GM19455 (cell line): ENCODE data around the gene ABCD1.

Experiments used
- ATAC-seq: cut with Tn5 transposase; IDR thresholded peaks from one replicate; pipeline ENCODE4 v1.9.1; 2021; ENCODE audit not compliant: unreplicated experiment

The ABCD1 gene

GRCh38 chrX:153750127-153750774 lies 25.6 kb downstream of the ABCD1 start:
- no peak for ATAC-seq

- ATAC-seq: no peak
These were observed 30.5 kb downstream of the ABCD1 start for GRCh38 chrX:153755136-153755535.

- no peak for ATAC-seq
These were observed 37.2 kb downstream of the ABCD1 start for GRCh38 chrX:153761863-153762262.

GRCh38 chrX:153762626-153763173 lies 38.0 kb downstream of the ABCD1 start:
- no peak for ATAC-seq

GRCh38 chrX:153763298-153763932 lies 38.8 kb downstream of the ABCD1 start:
- ATAC-seq: no peak

DNA sequence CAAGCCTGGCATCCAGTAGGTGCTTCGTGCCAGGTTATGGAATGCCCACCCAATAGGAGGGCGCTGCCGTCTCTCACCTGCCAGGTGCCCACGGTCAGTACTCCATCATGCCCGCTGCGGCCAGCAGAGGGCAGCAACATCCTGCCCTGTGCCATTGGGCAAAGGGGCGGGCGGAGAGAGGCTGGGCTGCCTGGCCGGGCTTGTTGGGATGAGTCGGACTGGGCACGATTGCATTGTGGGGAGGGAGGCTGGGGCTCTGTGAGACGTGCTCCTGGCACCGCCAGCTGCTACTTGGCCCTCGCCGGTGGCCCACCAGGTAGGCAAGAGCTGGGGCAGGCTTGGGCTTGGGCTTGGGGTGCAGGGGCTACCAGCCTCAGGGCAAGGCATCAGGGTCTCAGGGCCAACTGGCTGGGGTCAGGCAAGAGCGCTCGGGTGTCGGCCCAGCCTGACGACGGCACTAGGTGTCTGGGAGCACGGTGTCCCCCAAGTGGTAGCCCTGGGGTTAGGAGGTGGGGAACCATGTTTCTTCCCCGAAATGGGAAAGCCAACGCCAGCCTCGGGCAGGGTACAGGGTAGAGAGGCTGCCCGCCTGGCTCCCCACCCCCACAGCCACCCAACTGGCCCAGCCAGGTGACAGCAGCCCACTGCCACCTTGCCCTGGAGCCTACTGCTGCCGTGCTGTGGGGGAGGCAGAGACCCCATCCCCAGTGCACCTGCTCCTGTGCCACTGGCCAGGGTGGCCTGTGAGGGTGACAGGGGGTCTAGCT lies 39.5 kb downstream of the ABCD1 start, which contains the start of gene PLXNB3:
Gene PLXNB3, plus strand, starts transcription at position 261 of the 767 bp plus-strand sequence. CDS start 1,287 bp downstream, outside the sequence.
- no peak for ATAC-seq

- no peak for ATAC-seq
These were observed 40.1 kb downstream of the ABCD1 start for GRCh38 chrX:153764786-153765137.

DNA sequence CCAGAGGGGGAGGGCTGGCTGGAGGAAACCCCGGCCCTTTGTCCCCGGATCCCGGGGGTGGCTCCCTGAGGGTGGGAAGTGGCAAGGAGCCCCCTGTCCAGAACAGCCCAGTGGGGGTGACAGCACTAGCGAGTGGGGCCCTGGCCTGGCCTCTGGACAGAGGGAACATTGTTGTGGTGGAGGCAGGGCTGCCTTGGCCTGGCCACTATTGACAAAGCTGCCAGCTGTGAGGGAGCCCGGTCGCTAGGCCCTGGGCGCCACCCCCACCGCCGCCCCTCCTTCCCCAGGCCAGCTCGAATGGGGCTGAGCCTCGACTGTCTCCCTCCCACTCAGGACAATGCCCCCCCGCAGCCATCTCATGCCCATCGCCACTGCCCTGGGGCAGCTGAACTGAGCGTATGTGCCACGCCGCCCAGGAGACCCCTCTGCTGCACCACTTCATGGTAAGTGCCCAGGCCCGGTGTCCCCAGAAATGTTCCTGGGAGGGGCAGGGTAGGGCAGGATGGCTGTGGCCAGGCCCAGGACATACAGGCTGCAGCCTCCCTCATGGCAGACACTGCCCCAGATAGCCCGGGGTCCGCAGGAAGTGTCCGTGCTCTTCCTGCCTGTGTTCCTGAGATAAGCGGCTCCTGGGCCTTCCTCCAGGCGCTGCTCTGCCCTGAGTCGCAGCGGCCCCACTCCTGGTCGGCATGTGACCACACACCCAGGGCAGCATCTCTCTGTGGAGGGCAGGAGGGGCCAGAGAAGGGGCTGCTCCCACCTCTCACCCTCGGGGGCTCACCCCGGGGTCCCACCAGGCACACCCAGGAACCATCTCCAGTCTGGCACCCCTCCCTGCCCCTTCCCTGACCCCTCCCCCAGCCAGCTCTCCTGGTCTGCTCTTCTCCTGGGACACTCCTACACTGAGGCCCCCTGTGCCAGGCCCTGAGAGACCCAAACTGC lies 40.8 kb downstream of the ABCD1 start:
- ATAC-seq: no peak

GRCh38 chrX:153766098-153766817 lies 41.6 kb downstream of the ABCD1 start:
- ATAC-seq: no peak

DNA sequence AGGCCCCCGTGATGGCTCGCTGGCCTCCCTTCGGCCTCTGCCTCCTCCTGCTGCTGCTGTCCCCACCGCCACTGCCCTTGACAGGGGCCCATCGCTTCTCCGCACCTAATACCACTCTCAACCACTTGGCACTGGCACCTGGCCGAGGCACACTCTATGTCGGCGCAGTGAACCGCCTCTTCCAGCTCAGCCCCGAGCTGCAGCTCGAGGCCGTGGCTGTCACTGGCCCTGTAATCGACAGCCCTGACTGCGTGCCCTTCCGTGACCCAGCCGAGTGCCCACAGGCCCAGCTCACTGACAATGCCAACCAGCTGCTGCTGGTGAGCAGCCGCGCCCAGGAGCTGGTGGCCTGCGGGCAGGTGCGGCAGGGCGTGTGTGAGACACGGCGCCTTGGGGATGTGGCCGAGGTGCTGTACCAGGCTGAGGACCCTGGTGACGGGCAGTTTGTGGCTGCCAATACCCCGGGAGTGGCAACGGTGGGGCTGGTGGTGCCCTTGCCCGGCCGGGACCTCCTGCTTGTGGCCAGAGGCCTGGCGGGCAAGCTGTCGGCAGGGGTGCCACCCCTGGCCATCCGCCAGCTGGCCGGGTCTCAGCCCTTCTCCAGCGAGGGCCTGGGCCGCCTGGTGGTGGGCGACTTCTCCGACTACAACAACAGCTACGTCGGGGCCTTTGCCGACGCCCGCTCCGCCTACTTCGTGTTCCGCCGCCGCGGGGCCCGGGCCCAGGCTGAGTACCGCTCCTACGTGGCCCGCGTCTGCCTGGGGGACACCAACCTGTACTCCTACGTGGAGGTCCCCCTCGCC lies 42.4 kb downstream of the ABCD1 start:
- ATAC-seq: no peak

- no peak for ATAC-seq
These were observed 43.0 kb downstream of the ABCD1 start for GRCh38 chrX:153767674-153768055.

DNA sequence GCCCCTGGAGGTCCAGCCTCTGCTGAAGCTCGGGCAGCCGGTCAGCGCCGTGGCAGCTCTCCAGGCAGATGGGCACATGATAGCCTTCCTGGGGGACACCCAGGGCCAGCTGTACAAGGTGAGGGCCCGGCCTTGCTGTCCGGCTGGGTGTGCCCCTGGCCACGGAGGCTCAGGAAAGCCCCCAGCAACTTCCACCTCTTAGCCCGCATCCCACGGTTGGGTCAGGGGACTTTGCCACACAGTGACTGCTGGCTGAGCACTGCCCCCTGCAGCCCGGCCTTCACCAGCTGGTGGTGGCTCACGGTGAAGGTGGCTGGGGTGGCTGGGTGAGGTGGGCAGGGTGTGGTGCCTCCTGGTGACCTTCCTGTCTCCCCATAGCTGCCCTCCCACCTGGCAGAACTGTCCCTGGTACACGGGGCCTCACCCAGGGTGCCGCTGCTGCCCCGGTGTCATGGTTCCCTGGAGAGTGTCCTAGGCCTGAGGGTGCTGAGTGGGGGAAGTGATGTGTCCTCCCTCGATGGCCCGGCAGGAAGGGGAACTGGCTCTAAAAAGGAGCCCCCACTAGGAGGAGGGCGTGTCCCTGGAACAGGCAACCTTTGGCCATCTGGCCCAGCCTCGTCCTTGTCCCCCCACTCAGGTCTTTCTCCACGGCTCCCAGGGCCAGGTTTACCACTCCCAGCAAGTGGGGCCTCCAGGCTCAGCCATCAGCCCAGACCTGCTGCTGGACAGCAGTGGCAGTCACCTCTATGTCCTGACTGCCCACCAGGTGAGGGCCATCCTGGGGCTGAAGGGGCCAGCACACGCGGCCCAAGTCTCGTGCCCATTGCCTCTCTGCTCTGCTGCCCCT lies 43.9 kb downstream of the ABCD1 start:
- ATAC-seq: no peak

DNA sequence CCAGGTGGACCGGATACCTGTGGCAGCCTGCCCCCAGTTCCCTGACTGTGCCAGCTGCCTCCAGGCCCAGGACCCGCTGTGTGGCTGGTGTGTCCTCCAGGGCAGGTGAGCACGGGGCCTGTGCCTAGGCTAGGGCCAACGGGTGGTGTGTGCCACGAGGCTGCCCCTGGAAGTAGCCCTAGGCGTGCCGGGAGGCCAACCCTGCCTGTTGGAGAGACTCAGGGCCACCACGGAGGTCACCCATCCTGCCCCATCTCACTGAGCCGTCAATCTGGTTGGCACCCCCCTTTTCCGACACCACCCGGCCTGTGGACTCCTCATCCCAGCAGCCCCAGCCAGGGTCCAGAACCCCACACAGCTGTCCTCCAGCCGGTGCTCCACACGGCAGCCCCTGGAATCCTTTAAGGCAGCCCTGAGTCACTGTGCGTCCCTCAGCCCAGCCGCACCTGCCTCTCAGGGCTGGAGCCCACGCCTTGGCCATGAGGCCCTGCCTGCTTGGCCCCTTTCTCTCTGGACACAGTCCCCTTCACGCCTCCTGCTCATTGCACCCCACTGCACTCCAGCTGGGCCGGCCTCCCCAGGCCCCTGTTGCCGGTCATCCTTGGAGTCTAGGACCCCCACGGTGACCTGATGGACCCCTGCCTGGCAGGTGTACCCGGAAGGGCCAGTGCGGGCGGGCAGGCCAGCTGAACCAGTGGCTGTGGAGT lies 44.7 kb downstream of the ABCD1 start:
- no peak for ATAC-seq

DNA sequence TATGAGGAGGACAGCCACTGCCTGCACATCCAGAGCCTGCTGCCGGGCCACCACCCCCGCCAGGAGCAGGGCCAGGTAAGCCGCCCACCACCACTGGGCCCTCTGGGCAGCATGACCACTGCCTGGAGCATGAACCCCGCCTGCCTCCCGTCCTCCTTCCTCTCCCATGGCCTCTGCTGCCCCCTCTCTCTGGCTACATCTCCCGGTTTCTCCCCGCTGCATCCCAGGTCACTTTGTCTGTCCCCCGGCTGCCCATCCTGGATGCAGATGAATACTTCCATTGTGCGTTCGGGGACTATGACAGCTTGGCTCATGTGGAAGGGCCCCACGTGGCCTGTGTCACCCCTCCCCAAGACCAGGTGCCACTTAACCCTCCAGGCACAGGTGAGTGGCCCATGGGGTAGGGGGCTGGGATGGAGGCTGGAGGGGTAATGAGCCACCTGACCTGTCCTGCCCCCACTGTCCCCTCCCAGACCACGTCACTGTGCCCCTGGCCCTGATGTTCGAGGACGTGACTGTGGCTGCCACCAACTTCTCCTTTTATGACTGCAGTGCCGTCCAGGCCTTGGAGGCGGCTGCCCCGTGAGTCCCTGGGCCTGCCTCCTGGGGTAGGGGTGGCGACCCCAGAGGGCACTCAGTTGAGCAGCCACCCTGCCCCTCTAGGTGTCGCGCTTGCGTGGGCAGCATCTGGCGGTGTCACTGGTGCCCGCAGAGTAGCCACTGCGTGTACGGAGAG lies 45.4 kb downstream of the ABCD1 start:
- ATAC-seq: no peak

DNA sequence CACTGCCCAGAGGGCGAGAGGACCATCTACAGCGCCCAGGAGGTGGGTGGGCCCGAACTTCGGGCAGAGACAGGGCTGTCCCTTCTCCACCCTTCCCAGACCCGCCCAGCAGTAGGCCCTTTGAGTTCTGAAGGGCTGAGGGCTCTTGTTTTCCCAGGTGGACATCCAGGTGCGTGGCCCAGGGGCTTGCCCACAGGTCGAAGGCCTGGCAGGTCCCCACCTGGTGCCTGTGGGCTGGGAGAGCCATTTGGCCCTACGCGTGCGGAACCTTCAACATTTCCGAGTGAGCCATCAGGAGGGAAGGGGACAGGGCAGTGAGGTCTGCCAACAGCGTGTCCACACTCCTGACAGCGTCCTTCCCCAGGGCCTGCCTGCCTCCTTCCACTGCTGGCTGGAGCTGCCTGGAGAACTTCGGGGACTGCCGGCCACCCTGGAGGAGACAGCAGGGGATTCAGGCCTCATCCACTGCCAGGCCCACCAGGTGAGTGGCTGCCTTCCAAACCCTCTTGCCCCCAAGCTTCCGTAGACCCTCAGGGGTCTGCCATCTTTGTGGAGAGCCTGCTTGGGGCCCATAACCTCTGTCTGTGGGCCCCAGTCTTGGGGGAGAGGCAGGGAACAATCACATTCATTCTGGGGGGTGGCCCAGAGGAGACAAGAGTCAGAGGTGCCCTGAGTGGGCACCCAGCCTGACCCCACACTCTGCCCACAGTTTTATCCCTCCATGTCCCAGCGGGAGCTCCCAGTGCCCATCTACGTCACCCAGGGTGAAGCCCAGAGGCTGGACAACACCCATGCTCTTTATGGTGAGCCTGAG lies 46.2 kb downstream of the ABCD1 start:
- no peak for ATAC-seq
